Activated naive CD8-positive, alpha-beta T cell (primary cell): Measurements from ENCODE around the gene NDUFA3.
"Not testable (repeated sequence)": the region's sequence is repeated elsewhere in the genome, so short reads cannot be mapped to it uniquely, and the experiment has no call there.

Source experiments
- H3K27ac Mint-ChIP-seq: one replicate; pipeline ENCODE4 v1.8.0; 2021; ENCODE audit warnings: mixed read lengths
- H3K27me3 Mint-ChIP-seq: one replicate; pipeline ENCODE4 v1.8.0; 2021; ENCODE audit warnings: mixed read lengths
- H3K36me3 Mint-ChIP-seq: one replicate; pipeline ENCODE4 v1.8.0; 2021; ENCODE audit warnings: mixed read lengths
- H3K4me1 Mint-ChIP-seq: one replicate; pipeline ENCODE4 v1.8.0; 2021; ENCODE audit warnings: low read depth, mixed read lengths
- H3K4me3 Mint-ChIP-seq: one replicate; pipeline ENCODE4 v1.8.0; 2021; ENCODE audit warnings: mild to moderate bottlenecking, mixed read lengths
- H3K9me3 Mint-ChIP-seq: one replicate; pipeline ENCODE4 v1.8.0; 2021; ENCODE audit warnings: low read depth, mixed read lengths

Gene NDUFA3

DNA sequence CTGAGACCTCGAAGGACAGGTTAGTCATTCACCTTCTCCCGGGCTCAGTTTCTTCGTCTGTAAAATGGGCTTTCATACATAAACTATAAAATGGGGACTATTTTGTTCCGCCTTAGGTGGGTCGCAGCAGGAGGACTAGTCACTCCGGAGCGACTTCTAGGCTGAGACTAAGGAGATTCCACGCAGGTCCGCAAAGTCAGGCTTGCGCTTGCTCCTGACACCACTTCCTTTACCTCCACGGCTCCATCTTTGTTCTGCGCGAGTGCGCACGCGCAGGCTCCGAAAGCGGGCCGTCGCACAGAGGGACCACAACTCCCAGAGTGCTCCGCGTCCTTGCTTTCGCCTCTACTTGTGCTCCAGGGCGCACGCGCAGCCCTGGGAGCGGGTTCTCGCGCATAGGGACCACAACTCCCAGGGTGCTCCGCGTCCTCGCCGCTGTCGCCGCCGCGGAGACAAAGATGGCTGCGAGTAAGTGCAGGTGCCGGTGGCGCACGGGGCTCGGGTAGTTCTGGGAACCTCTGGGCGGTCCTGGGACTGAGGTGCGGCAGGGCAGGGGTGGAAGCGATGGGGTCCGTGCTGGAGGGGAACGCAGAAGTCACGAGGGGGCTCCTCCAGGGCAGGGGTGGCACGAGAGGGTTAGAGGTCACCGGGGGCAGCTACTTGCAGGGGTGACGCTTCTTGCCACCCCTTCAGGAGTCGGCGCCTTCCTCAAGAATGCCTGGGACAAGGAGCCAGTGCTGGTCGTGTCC, at the start of gene NDUFA3:
NDUFA3 (plus strand) TSS at position 435 of the 749 bp plus-strand sequence; CDS start at position 459, 24 bp downstream.
- Mint-ChIP-seq H3K4me3 (peak within 1 kb of the TSS; percentile 98), H3K9me3 (no peaks in the 10 kb centered on the region), H3K4me1 (peaks cover 28% of the 10 kb centered on the region), H3K27me3 (no peaks in the 10 kb centered on the region), H3K27ac (peak within 1 kb of the TSS; percentile 94), H3K36me3 (no peaks in the 10 kb centered on the region)

DNA sequence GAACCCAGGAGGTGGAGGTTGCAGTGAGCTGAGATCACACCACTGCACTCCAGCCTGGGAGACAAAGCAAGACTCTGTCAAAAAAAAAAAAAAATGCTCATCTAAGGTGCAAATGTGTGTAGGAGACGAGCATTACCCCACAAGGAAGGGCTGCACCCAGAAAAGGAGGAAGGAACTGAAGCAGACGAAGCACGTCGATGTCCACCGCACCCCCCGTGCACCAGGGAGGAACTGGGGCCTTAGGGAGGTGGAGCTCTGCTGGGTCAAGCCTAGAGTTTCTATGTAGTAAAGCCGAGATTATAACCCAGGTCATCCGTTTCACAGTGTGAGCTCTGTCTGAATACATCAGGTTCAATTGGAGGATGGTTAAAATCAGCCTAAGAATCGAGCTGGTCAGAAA, 40.0 kb upstream of the NDUFA3 start:
- no peaks in the 10 kb centered on the region for H3K9me3 Mint-ChIP-seq
- H3K4me3 Mint-ChIP-seq = no peak overlapping the region
- peaks cover 13% of the 10 kb centered on the region for H3K27me3 Mint-ChIP-seq
- H3K36me3 Mint-ChIP-seq = no peaks in the 10 kb centered on the region
- no peak overlapping the region for H3K27ac Mint-ChIP-seq
- no peaks in the 10 kb centered on the region for H3K4me1 Mint-ChIP-seq

GRCh38 chr19:54063350-54064116, 39.1 kb upstream of the NDUFA3 start, which contains the start of gene VSTM1:
Gene VSTM1 (minus strand): TSS chr19:54063897. CDS start chr19:54063777, 120 bp downstream.
- H3K27me3 Mint-ChIP-seq = peaks cover 15% of the 10 kb centered on the region
- H3K4me3 Mint-ChIP-seq = no peak within 1 kb of the TSS
- H3K27ac Mint-ChIP-seq = no peak within 1 kb of the TSS
- no peaks in the 10 kb centered on the region for H3K4me1 Mint-ChIP-seq
- no peaks in the 10 kb centered on the region for H3K36me3 Mint-ChIP-seq
- no peaks in the 10 kb centered on the region for H3K9me3 Mint-ChIP-seq

DNA sequence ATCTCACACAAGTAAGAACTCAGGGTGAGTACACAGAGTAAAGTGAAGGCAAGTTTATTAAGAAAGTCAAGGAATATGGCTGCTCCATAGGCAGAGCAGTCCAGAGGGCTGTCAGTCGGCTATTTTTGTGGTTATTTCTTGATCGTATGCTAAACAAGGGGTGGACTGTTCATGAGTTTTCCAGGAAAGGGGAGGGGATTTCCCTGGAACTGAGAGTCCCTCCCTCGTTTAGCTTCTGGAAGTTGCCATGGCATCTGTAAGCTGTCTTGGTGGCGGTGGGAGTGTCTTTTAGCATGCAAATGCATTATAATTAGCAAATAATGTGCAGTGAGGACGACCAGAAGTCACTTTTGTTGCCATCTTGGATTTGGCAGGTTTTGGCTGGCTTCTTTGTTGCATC, 33.2 kb upstream of the NDUFA3 start:
- no peaks in the 10 kb centered on the region for H3K4me1 Mint-ChIP-seq
- peaks cover 13% of the 10 kb centered on the region for H3K27me3 Mint-ChIP-seq
- H3K4me3 Mint-ChIP-seq = no peak overlapping the region
- H3K9me3 Mint-ChIP-seq = no peaks in the 10 kb centered on the region
- H3K36me3 Mint-ChIP-seq = no peaks in the 10 kb centered on the region
- H3K27ac Mint-ChIP-seq = no peak overlapping the region

GRCh38 chr19:54073829-54074228, 28.8 kb upstream of the NDUFA3 start:
- no peaks in the 10 kb centered on the region for H3K36me3 Mint-ChIP-seq
- H3K4me3 Mint-ChIP-seq = no peak overlapping the region
- no peaks in the 10 kb centered on the region for H3K4me1 Mint-ChIP-seq
- no peak overlapping the region for H3K27ac Mint-ChIP-seq
- H3K27me3 Mint-ChIP-seq = peaks cover 5% of the 10 kb centered on the region
- H3K9me3 Mint-ChIP-seq = no peaks in the 10 kb centered on the region

DNA sequence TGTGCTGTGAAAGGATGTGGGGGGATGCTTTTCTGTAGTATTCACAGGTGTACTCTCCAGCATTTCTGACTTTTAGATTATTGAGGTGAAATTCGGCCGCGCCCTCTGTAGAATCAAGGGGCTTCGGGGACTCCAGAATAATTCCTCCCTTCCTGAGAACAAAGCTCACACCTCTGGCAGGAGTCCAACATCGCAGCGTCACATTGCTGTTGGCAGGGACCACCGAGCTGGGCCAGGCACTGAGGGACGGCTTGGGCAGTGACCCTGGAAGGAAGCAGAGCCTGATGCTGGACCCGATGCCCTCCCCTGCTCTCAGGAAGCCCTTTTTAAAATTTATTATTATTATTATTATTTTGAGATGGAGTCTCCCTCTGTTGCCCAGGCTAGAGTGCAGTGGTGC, 27.8 kb upstream of the NDUFA3 start:
- Mint-ChIP-seq H3K9me3 (no peaks in the 10 kb centered on the region), H3K4me1 (no peaks in the 10 kb centered on the region), H3K36me3 (no peaks in the 10 kb centered on the region), H3K4me3 (no peak overlapping the region), H3K27me3 (no peaks in the 10 kb centered on the region), H3K27ac (no peak overlapping the region)

GRCh38 chr19:54077334-54077733, 25.3 kb upstream of the NDUFA3 start:
- Mint-ChIP-seq H3K4me3 (no peak overlapping the region), H3K4me1 (no peaks in the 10 kb centered on the region), H3K27me3 (no peaks in the 10 kb centered on the region), H3K36me3 (no peaks in the 10 kb centered on the region), H3K27ac (no peak overlapping the region), H3K9me3 (no peaks in the 10 kb centered on the region)

DNA sequence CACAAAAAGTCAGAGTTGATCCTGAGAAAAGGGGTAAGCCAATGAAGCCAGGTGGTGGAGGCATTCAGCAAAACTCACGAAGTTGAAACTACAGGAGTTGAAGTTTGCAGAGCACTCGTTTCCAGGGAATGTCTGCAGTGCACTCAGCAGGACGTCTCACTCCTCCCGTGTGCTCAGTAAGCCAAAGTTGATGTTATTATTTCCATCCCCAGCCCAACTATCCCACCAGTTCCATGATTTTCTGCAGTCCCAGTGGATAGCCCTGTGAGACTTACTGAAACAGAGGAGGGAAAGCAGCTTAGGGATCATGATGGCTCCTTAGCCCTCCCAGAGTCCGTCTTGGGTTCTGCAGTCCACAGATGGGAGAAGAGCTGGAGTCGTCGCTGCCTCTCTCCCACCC, 21.6 kb upstream of the NDUFA3 start, which contains the start of gene TARM1:
TARM1 (minus strand) TSS at position 334 of the 400 bp plus-strand sequence; CDS start at position 309, 25 bp downstream.
- Mint-ChIP-seq H3K4me3 (no peak within 1 kb of the TSS), H3K27ac (no peak within 1 kb of the TSS), H3K27me3 (no peaks in the 10 kb centered on the region), H3K9me3 (peaks cover 6% of the 10 kb centered on the region), H3K36me3 (no peaks in the 10 kb centered on the region), H3K4me1 (no peaks in the 10 kb centered on the region)

GRCh38 chr19:54084410-54084809, 18.2 kb upstream of the NDUFA3 start:
- H3K36me3 Mint-ChIP-seq = no peaks in the 10 kb centered on the region
- H3K9me3 Mint-ChIP-seq = peaks cover 6% of the 10 kb centered on the region
- H3K27me3 Mint-ChIP-seq = no peaks in the 10 kb centered on the region
- H3K27ac Mint-ChIP-seq = no peak overlapping the region
- no peaks in the 10 kb centered on the region for H3K4me1 Mint-ChIP-seq
- H3K4me3 Mint-ChIP-seq = no peak overlapping the region

DNA sequence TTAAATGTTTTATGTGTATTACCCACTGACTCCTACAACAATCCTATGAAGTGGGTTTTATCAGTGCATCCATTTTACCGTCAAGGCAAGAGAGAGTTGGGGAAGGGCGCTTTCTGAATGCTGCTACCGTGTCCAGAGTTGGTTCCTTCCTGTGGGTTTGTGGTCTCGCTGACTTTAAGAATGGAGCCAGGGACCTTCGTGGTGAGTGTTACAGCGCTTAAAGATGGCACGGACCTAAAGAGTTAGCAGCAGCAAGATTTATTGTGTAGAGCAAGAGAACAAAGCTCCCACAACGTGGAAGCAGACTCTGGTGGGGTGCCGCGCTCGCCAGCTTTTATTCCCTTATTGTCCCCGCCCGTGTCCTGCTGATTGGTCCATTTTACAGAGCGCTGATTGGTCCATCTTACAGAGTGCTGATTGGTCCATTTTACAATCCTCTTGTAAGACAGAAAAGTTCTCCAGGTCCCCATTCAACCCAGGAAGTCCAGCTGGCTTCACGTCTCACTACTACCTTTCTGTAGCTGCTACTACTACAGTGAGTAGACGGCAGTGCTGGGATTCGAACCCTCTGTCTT, 8.1 kb upstream of the NDUFA3 start:
- H3K9me3 Mint-ChIP-seq = no peaks in the 10 kb centered on the region
- H3K4me3 Mint-ChIP-seq = peak overlapping the region; percentile 13

DNA sequence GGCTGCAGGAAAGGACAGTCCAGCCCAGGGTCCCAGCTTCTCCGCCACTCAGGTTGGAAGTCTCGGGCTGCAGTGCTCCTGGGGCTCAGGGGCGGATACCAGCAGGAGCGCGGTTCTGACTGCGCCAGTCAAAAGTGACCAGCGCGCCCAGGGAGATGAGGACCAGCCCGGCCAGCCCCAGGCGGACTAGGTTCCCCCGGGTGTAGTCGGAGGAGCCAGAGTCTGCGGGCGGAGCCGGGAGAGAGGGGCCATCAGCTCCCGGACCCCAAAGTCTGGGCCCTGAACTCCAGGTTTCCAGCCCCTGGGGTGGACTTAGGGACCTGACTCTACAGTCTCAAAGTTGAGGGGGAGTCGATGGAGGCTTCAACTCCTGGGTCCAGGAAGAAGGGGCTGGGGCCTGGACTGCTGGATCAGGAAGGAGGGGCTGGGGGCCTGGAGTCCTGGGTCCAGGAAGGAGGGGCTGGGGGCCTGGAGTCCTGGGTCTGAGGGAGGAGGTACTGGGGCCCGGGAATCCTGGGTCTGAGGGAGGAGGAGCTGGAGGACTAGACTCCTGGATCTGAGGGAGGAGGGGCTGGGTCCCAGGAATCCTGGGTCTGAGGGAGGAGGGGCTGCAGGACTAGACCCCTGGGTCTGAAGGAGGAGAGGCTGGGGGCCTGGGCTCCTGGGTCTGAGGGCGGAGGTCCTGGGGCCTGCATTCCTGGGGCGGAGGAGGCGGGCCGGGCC, 7.4 kb upstream of the NDUFA3 start:
- Mint-ChIP-seq H3K27me3 (peaks cover 9% of the 10 kb centered on the region), H3K9me3 (no peaks in the 10 kb centered on the region), H3K4me1 (peaks cover 8% of the 10 kb centered on the region), H3K4me3 (no peak overlapping the region), H3K36me3 (no peaks in the 10 kb centered on the region), H3K27ac (no peak overlapping the region)

More for the DNA sequence above, 8.1 kb upstream of the NDUFA3 start:
- peaks cover 8% of the 10 kb centered on the region for H3K4me1 Mint-ChIP-seq
- no peaks in the 10 kb centered on the region for H3K36me3 Mint-ChIP-seq
- H3K27me3 Mint-ChIP-seq = peaks cover 9% of the 10 kb centered on the region
- H3K27ac Mint-ChIP-seq = no peak overlapping the region

DNA sequence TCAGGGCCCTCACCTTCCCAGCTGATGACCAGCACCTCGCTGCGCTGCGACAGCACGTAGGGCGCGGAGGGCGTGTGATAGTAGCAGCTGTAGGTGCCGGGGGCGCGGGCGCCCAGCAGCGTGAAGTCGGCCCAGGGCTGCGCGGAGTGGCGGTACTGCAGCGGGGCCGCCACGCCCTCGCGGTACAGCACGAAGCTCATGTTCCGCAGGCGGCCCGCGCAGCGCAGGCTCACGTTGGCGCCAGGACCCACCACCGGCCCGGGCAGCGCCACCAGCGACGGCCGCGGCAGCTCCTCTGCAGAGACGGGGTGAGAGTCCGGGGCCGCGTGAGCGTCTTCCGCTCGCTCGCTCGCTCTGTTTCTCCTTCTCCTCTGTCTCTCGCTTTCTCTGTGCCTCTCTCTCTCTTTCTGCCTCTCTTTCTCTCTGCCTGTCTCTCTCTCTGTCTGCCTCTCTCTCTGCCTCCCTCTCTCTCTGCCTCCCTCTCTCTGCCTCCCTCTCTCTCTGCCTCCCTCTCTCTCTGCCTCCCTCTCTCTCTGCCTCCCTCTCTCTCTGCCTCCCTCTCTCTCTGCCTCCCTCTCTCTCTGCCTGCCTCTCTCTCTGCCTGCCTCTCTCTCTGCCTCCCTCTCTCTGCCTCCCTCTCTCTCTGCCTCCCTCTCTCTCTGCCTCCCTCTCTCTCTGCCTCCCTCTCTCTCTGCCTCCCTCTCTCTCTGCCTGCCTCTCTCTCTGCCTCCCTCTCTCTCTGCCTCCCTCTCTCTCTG, 6.6 kb upstream of the NDUFA3 start:
- H3K4me1 Mint-ChIP-seq, H3K27ac Mint-ChIP-seq, H3K27me3 Mint-ChIP-seq, H3K9me3 Mint-ChIP-seq, H3K36me3 Mint-ChIP-seq: not testable (repeated sequence)
- H3K4me3 Mint-ChIP-seq = peak overlapping the region; percentile 65

DNA sequence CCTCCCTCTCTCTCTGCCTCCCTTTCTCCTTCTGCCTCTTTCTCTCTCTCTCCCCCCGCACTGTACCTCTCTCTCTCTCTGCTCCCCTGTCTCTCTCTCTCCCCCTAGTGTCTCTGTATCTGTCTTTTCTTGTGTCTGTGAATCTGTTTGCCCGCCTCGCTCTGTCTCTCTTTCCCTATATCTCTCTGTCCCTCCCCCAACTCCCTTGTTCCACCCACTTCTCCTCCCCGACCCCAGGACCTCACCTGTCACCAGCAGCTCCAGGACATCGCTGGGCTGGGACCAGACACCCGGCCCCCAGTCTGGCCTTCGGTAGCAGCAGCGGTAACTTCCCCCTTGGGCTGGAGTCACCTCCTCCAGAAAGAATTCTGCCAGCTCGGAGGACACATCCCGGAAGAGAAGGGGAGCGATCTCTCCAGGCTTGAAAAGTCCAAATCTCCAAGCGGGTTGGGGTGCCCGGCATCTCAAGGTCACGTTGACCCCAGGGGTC, 6.0 kb upstream of the NDUFA3 start:
- Mint-ChIP-seq H3K27me3 (peaks cover 9% of the 10 kb centered on the region), H3K4me1 (peaks cover 10% of the 10 kb centered on the region), H3K27ac (no peak overlapping the region), H3K9me3 (no peaks in the 10 kb centered on the region), H3K36me3 (no peaks in the 10 kb centered on the region), H3K4me3 (peak overlapping the region; percentile 65)
